ENCODE data around the gene RAPGEFL1.
"Not testable (repeated sequence)": the region's sequence is repeated elsewhere in the genome, so short reads cannot be mapped to it uniquely, and the experiment has no call there.

RAPGEFL1 gene

DNA sequence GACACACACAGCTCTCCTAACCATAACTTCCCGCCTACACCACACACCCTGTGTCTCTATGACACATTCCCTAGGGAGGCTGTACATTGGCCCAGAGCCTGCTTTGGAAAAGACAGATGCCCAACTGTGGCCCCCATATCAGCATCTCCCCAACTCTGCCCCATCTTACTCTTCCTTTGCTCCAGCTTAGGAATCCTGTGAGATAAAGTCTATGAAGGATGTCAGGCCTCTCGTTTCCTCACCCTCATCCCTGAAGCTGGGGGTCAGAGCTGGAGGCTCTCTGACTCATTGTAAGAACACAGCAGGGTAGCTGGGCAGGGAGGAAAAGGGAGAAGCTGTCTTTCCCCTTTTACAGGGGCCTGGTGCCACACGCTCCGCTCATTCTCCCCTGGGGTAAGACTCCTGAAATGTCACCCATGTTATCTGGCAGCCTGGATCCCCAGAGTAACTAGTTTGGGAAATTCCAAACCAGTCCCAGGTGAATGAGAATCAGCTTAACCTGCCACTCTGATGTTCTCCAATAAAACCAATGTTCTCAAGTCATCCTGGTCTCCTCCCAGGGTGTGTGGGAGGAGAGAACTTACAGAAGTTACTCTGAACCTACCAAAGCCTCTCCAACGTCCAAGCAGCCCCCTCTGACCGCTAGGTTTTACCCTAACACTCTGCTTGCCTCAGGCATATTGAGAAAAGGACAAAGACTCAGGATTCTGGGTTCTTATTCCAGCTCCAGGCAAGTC is 2.8 kb downstream of the RAPGEFL1 start:
- no peak for DNase-seq (ENCODE audit: low spot score)
- peaks cover 5% of the 10 kb centered on the region for H3K36me3 Mint-ChIP-seq (ENCODE audit: low read depth)
- no peak overlapping the region for H3K27ac Mint-ChIP-seq
- H3K4me3 Mint-ChIP-seq: no peak overlapping the region
- no peaks in the 10 kb centered on the region for H3K27me3 Mint-ChIP-seq (ENCODE audit: low read depth)
- no peaks in the 10 kb centered on the region for H3K9me3 Mint-ChIP-seq
- H3K4me1 Mint-ChIP-seq (ENCODE audit: low read depth): peaks cover 9% of the 10 kb centered on the region

DNA sequence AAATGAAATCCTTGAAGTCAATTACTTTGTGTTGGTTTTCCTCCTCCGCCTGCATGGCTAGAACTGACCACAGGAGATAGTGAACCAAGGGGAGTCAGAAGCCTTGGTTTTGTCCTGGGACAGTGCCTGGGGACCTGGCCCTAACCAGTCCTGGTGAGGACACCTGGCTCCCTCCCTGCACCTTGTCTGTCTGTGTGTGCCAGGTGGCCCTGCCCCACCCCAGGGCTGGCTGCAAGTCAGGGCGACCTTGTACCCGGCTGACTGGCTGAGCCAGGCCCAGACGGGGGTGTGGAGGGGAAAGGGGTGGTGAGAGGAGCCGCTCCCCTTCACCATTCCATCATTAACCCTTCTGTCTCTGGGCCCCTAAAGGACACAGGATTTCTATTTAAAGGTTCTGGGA is 3.4 kb downstream of the RAPGEFL1 start:
- no peak for DNase-seq (ENCODE audit: low spot score)
- Mint-ChIP-seq H3K27ac (no peak overlapping the region), H3K27me3 (ENCODE audit: low read depth) (no peaks in the 10 kb centered on the region), H3K4me3 (no peak overlapping the region), H3K9me3 (no peaks in the 10 kb centered on the region), H3K36me3 (ENCODE audit: low read depth) (peaks cover 5% of the 10 kb centered on the region), H3K4me1 (ENCODE audit: low read depth) (peaks cover 9% of the 10 kb centered on the region)

DNA sequence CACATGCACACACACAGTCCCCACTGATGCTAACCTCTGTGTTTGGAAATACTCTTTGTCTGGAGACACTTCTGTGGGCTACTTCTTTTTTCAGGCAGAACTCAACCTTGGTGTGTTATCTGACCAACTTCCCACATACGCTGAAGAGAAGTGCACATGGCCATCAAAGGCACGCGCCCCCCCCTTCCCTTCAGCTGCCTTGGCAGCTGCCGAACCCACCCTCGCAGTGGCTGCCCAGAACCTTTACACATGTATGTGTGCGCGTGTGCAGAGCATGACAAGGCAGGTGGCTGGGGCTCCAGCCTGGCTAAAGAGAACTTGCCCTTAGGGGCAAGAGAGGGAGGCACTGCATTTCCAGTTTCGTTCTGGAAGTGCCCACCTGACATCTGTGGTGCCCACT is 3.9 kb downstream of the RAPGEFL1 start:
- H3K4me3 Mint-ChIP-seq: no peak overlapping the region
- no peak overlapping the region for H3K27ac Mint-ChIP-seq
- no peaks in the 10 kb centered on the region for H3K9me3 Mint-ChIP-seq
- peaks cover 9% of the 10 kb centered on the region for H3K4me1 Mint-ChIP-seq (ENCODE audit: low read depth)
- H3K27me3 Mint-ChIP-seq (ENCODE audit: low read depth): no peaks in the 10 kb centered on the region
- peaks cover 2% of the 10 kb centered on the region for H3K36me3 Mint-ChIP-seq (ENCODE audit: low read depth)
- DNase-seq (ENCODE audit: low spot score): no peak

DNA sequence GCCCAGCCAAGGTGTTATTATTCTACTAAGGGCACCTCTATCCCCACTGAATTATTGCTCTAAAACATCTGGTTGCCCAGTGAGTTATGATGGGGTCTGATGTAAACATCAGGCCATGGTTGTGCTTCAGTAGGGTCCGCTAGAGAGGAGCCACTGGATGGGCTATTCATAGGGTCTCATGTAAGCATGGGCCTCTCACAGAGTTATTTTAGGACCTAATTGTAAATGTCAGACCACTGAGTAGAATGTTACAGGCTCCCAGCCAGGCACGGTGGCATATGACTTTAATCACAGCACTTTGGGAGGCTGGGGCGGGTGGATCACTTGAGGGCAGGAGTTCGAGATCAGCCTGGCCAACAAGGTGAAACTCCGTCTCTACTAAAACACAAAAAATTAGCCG is 5.3 kb downstream of the RAPGEFL1 start:
- DNase-seq (ENCODE audit: low spot score): no peak
- no peaks in the 10 kb centered on the region for H3K27me3 Mint-ChIP-seq (ENCODE audit: low read depth)

DNA sequence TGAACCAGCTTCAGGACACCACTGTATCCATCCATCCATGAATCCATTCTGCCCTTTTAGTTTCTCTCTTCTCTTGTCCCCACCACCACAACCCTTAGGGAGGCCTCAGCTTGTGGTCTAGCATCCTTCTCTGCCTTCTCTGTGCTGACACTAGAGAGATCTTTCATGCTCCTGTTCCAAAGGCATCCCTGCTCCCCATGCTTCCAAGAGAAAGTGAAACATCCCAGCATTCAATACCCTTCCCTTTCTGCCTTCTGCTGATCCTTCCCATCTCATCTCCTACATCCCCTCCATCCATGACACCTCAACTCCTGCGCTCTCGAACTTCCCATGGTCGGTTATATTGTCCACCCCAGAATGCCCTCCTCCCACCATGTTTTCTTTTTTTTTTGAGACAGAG is 10.0 kb downstream of the RAPGEFL1 start:
- no peak overlapping the region for H3K27ac Mint-ChIP-seq
- no peaks in the 10 kb centered on the region for H3K9me3 Mint-ChIP-seq
- no peaks in the 10 kb centered on the region for H3K27me3 Mint-ChIP-seq (ENCODE audit: low read depth)
- H3K4me3 Mint-ChIP-seq: no peak overlapping the region
- H3K4me1 Mint-ChIP-seq (ENCODE audit: low read depth): peaks cover 3% of the 10 kb centered on the region
- DNase-seq (ENCODE audit: low spot score): no peak
- H3K36me3 Mint-ChIP-seq (ENCODE audit: low read depth): peaks cover 2% of the 10 kb centered on the region

More for the DNA sequence above, 5.3 kb downstream of the RAPGEFL1 start:
- no peaks in the 10 kb centered on the region for H3K9me3 Mint-ChIP-seq
- H3K4me1 Mint-ChIP-seq (ENCODE audit: low read depth): peaks cover 1% of the 10 kb centered on the region
- no peak overlapping the region for H3K27ac Mint-ChIP-seq
- no peak overlapping the region for H3K4me3 Mint-ChIP-seq
- no peaks in the 10 kb centered on the region for H3K36me3 Mint-ChIP-seq (ENCODE audit: low read depth)

DNA sequence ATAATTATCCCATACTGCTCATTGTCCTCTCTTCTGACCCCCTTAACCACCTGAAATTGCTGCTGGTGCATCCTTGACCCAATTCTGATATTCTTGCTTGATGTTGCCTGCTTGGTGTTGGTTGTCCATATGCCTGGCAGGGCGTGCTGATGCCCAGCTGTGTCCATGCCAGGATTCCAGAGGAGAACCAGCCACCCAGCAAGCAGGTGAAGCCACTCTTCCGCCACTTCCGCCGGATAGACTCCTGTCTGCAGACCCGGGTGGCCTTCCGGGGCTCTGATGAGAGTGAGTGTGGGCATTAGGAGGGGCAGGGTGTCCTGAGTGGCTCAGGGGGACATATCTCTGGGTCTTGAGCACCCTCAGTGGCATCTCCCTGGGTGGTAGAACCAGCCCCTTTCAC is 11.4 kb downstream of the RAPGEFL1 start:
- Mint-ChIP-seq H3K36me3 (ENCODE audit: low read depth) (peaks cover 2% of the 10 kb centered on the region), H3K27me3 (ENCODE audit: low read depth) (no peaks in the 10 kb centered on the region), H3K27ac (no peak overlapping the region), H3K4me3 (no peak overlapping the region), H3K9me3 (no peaks in the 10 kb centered on the region), H3K4me1 (ENCODE audit: low read depth) (peaks cover 3% of the 10 kb centered on the region)
- no peak for DNase-seq (ENCODE audit: low spot score)

DNA sequence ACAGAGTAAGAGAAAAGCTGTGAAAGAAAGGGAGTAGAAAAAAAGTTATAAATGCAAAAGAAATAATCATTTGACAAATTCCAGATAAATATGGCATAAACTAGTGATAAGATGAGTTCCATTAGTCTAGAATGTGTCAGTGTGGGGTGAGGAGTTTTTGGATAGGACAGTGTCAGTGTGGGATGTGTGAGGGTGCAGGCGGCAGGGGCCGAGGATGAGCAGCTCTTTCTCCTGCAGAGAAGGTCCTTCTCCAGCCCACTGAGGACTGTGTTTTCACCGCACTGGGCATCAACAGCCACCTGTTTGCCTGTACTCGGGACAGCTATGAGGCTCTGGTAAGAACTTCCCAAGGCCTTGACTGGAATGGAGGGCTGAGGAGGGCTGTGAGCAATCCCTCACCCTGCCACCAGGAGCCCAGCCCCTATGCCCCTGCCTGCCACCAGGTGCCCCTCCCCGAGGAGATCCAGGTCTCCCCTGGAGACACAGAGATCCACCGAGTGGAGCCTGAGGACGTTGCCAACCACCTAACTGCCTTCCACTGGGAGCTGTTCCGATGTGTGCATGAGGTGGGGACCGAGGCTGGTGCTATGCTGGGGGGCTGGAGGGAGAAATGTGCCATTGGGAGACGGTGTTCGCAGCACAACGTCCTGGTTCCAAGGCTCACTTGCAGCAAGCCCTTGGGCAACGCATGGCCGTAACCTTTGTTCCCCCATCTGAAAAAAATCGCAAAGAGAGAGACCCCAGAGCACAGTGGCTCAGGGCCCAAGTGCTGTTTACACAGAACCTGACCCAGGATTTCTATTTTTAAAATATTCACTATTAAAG is 13.1 kb downstream of the RAPGEFL1 start:
- H3K4me1 Mint-ChIP-seq (ENCODE audit: low read depth): peaks cover 5% of the 10 kb centered on the region
- no peak for DNase-seq (ENCODE audit: low spot score)
- no peaks in the 10 kb centered on the region for H3K27me3 Mint-ChIP-seq (ENCODE audit: low read depth)

DNA sequence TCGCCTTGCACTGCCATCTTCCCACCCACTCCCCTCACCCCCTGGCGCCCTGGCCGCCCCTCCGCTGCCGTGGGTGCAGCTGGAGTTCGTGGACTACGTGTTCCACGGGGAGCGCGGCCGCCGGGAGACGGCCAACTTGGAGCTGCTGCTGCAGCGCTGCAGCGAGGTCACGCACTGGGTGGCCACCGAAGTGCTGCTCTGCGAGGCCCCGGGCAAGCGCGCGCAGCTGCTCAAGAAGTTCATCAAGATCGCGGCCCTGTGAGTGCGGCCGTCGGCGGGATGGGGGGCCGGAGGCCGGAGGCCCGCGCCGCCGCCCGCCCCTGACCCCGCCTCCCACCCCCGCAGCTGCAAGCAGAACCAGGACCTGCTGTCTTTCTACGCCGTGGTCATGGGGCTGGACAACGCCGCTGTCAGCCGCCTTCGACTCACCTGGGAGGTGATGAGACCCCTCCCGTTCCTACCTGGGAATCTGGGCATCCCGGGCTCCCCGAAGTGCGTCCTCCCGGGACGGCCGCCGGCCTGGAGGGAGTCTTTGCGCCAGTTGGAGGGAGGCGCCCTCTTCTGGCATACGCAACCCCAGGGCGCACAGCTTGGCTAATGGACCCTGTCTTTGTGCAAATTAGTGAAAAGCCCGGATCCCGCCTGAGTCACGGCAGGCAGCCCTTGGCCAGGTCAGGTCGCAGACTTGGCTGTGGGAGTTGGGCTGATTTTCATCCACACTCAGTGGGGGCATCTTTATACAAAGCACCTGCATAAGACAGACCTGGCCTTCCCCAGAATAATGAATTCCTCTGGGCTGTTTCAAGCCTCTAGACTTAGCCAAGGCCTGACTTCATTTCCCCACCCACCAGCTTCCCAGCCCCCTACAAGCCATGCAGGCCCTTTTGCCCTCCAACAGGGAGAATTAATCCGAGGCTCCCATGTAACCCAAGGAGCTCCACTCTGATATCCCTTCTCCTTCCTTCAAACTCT is 14.3 kb downstream of the RAPGEFL1 start:
- Mint-ChIP-seq H3K9me3 (no peaks in the 10 kb centered on the region), H3K27me3 (ENCODE audit: low read depth) (no peaks in the 10 kb centered on the region), H3K27ac (peak overlapping the region; percentile 72), H3K4me1 (ENCODE audit: low read depth) (peaks cover 5% of the 10 kb centered on the region), H3K36me3 (ENCODE audit: low read depth) (peaks cover 2% of the 10 kb centered on the region), H3K4me3 (peak overlapping the region; percentile 93)
- peak; percentile 74 for DNase-seq (ENCODE audit: low spot score)

More for the DNA sequence above, 13.1 kb downstream of the RAPGEFL1 start:
- Mint-ChIP-seq H3K36me3 (ENCODE audit: low read depth) (peaks cover 2% of the 10 kb centered on the region), H3K27ac (no peak overlapping the region), H3K4me3 (peak overlapping the region; percentile 78), H3K9me3 (no peaks in the 10 kb centered on the region)

DNA sequence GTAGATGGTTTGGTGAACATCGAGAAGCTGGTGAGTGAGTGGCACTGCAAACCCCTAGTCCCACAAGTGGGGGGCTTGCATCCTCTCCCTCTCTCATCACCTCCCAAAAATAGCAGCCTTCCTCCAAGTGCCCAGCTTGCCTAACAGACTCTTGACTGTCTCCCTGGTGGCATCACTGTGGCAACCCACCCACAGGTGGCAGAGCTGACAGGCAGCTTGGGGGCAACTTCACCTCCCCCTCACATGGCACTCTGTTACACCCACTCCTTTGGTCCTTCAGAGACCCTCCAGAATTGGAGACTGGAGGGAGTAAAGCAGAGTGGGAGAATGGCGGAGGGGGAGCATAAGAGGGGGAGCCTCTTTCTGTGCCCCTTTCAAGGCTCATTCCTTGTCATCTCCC is 15.7 kb downstream of the RAPGEFL1 start:
- H3K36me3 Mint-ChIP-seq (ENCODE audit: low read depth): peaks cover 2% of the 10 kb centered on the region
- no peaks in the 10 kb centered on the region for H3K27me3 Mint-ChIP-seq (ENCODE audit: low read depth)
- no peak overlapping the region for H3K27ac Mint-ChIP-seq
- no peaks in the 10 kb centered on the region for H3K9me3 Mint-ChIP-seq
- DNase-seq (ENCODE audit: low spot score): no peak
- peaks cover 5% of the 10 kb centered on the region for H3K4me1 Mint-ChIP-seq (ENCODE audit: low read depth)
- no peak overlapping the region for H3K4me3 Mint-ChIP-seq

DNA sequence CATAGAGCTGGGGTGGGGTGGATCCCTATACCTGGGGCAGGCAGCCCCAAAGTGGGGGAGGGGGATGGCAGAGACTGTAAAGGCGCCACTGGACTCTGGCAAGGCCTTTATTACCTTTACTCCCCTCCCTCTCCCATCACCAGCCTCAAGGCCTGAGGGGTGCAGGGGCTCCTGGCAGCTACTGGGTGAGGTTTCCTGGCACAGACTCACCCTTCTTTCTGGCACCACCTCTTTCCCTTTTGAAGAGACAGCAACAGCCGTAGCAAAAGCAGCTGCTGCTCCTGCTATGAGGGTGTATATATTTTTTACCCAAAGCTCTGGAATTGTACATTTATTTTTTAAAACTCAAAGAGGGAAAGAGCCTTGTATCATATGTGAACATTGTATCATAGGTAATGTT is 17.6 kb downstream of the RAPGEFL1 start:
- Mint-ChIP-seq H3K27me3 (ENCODE audit: low read depth) (no peaks in the 10 kb centered on the region), H3K36me3 (ENCODE audit: low read depth) (peaks cover 2% of the 10 kb centered on the region)
- DNase-seq (ENCODE audit: low spot score): no peak

DNA sequence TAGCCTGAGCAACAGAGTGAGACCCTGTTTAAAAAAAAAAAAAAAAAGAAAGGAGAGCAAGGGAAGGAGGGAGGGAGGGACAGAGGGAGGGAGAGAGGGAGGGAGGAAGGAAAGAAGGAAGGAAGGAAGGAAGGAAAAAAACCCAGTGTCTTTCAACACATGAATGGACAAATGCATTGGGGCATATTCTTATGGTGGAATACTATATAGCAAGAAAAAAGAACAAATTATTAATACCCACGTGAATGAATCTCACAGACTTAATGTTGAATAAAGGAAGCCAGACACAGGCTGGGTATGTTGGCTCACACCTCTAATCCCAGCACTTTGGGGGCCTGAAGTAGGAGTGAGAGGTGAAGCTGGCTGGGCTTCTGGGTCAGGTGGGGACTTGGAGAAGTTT is 20.3 kb downstream of the RAPGEFL1 start:
- Mint-ChIP-seq H3K36me3 (ENCODE audit: low read depth) (no peaks in the 10 kb centered on the region), H3K4me1 (ENCODE audit: low read depth) (peaks cover 6% of the 10 kb centered on the region), H3K9me3 (no peaks in the 10 kb centered on the region), H3K27me3 (ENCODE audit: low read depth) (no peaks in the 10 kb centered on the region), H3K4me3 (no peak overlapping the region), H3K27ac (no peak overlapping the region)
- DNase-seq (ENCODE audit: low spot score): no peak

More for the DNA sequence above, 17.6 kb downstream of the RAPGEFL1 start:
- H3K9me3 Mint-ChIP-seq: no peaks in the 10 kb centered on the region
- H3K4me3 Mint-ChIP-seq: no peak overlapping the region
- no peak overlapping the region for H3K27ac Mint-ChIP-seq
- H3K4me1 Mint-ChIP-seq (ENCODE audit: low read depth): peaks cover 5% of the 10 kb centered on the region

DNA sequence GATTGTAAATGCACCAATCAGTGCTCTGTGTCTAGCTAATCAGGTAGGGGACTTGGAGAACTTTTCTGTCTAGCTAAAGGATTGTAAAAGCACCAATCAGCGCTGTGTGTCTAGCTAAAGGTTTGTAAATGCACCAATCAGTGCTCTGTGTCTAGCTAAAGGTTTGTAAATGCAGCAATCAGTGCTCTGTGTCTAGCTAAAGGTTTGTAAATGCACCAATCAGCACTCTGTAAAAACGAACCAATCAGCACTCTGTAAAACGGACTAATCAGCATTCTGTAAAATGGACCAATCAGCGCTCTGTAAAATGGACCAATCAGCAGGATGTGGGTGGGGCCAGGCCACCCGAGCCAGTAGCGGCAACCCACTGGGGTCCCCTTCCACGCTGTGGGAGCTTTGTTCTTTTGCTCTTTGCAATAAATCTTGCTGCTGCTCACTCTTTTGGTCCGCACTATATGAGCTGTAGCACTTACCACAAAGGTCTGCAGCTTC is 20.7 kb downstream of the RAPGEFL1 start:
- DNase-seq (ENCODE audit: low spot score); H3K4me1 Mint-ChIP-seq (ENCODE audit: low read depth); H3K27ac Mint-ChIP-seq; H3K36me3 Mint-ChIP-seq (ENCODE audit: low read depth); H3K9me3 Mint-ChIP-seq; H3K27me3 Mint-ChIP-seq (ENCODE audit: low read depth): not testable (repeated sequence)
- H3K4me3 Mint-ChIP-seq: peak overlapping the region; percentile 46

DNA sequence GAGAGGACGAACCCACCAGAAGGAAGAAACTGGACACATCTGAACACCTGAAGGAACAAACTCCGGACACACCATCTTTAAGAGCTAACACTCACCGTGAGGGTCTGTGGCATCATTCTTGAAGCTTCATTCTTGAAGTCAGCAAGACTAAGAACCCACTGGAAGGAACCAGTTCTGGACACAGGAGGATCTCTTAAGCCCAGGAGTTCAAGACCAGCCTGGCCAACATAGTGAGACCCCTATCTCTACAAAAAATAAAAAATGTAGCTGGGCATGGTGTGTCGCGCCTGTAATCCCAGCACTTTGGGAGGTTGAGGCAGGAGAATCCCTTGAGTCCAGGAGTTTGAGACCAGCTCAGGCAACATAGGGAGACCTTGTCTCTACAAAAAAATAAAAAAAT is 21.3 kb downstream of the RAPGEFL1 start:
- Mint-ChIP-seq H3K4me1 (ENCODE audit: low read depth) (peaks cover 6% of the 10 kb centered on the region), H3K9me3 (no peaks in the 10 kb centered on the region), H3K27me3 (ENCODE audit: low read depth) (peaks cover 4% of the 10 kb centered on the region), H3K36me3 (ENCODE audit: low read depth) (no peaks in the 10 kb centered on the region), H3K27ac (no peak overlapping the region), H3K4me3 (peak overlapping the region; percentile 46)
- no peak for DNase-seq (ENCODE audit: low spot score)
